Endodermal cell (in vitro differentiated cells): ENCODE measurements around the gene HSPA1A. TPM values are rescaled to one million over a fixed set of nuclear protein-coding genes. Genes with fewer than 3 reads are reported as not detected.

Experiments used
- DNase-seq: peaks from one replicate; pipeline ENCODE4 v3.0.0-alpha.2; 2017
- H3K27ac ChIP-seq: 2 replicates; pipeline ENCODE4 v1.5.1; 2013; ENCODE audit warnings: mild to moderate bottlenecking, low read depth, low read length, moderate library complexity
- H3K27me3 ChIP-seq: 2 replicates; pipeline ENCODE4 v1.6.1; 2013; ENCODE audit warnings: mild to moderate bottlenecking, low read length, moderate library complexity; ENCODE audit not compliant: insufficient read depth, control insufficient read depth, poor library complexity, severe bottlenecking
- H3K36me3 ChIP-seq: 2 replicates; pipeline ENCODE4 v1.7.0; 2013; ENCODE audit warnings: mild to moderate bottlenecking, low read length, moderate library complexity; ENCODE audit not compliant: control insufficient read depth, insufficient read depth
- H3K4me1 ChIP-seq: one replicate; pipeline ENCODE4 v1.7.0; 2013; ENCODE audit warnings: low read length; ENCODE audit not compliant: control insufficient read depth, insufficient read depth
- H3K4me3 ChIP-seq: 2 replicates; pipeline ENCODE4 v1.5.1; 2013; ENCODE audit warnings: mild to moderate bottlenecking, low read length, moderate library complexity
- H3K9ac ChIP-seq: 2 replicates; pipeline ENCODE4 v1.6.1; 2013; ENCODE audit warnings: mild to moderate bottlenecking, low read length, moderate library complexity; ENCODE audit not compliant: poor library complexity, severe bottlenecking; ENCODE audit errors: extremely low read depth
- H3K9me3 ChIP-seq: 2 replicates; pipeline ENCODE4 v1.6.1; 2013; ENCODE audit warnings: mild to moderate bottlenecking, low read length, moderate library complexity; ENCODE audit not compliant: control insufficient read depth
- H3K27ac Mint-ChIP-seq: 2 replicates; pipeline ENCODE4 v1.8.0; 2020; ENCODE audit warnings: mixed read lengths
- H3K27me3 Mint-ChIP-seq: 2 replicates; pipeline ENCODE4 v1.8.0; 2021; ENCODE audit warnings: mild to moderate bottlenecking, mixed read lengths; ENCODE audit not compliant: insufficient read depth
- H3K36me3 Mint-ChIP-seq: 2 replicates; pipeline ENCODE4 v1.8.0; 2020; ENCODE audit warnings: low read depth, mixed read lengths
- H3K4me1 Mint-ChIP-seq: 2 replicates; pipeline ENCODE4 v1.8.0; 2020; ENCODE audit warnings: mixed read lengths
- H3K4me3 Mint-ChIP-seq: 2 replicates; pipeline ENCODE4 v1.8.0; 2020; ENCODE audit warnings: mild to moderate bottlenecking, moderate library complexity, mixed read lengths
- H3K9me3 Mint-ChIP-seq: 2 replicates; pipeline ENCODE4 v1.8.0; 2020; ENCODE audit warnings: mild to moderate bottlenecking, mixed read lengths
- CTCF ChIP-seq: fragments of 200-600 bp; sonication (generic); conservative IDR thresholded peaks from 2 replicates; pipeline ENCODE4 v1.5.0; 2021; ENCODE audit warnings: antibody characterized with exemption, mild to moderate bottlenecking
- WGBS, 2 experiments: methylation state at CpG; one replicate each; pipeline versions ENCODE4 v1.1.5 to v1.1.7; 2013; ENCODE audit warnings: missing lambda C conversion rate in 2 of 2, mixed read lengths in 1 of 2; ENCODE audit not compliant: insufficient coverage in 1 of 2, insufficient read length in 1 of 2; 5-methylcytosine and 5-hydroxymethylcytosine counted together
- total RNA-seq, 2 donors: library from RNA; stranded (reverse); fragmentation: NEBNext Ultra II Directional in 1 of 2; extraction: Animal tissue kit (Norgen Biotek cat#: 25700) in 1 of 2; gene quantifications; 2 replicates in 1 of 2; 3 replicates in 1 of 2; pipeline ENCODE4 v1.2.1, GENCODE V29; 2021

The HSPA1A gene
- total RNA-seq, 2 donors from 2014 or later: 53.1 to 62.6 TPM

DNA sequence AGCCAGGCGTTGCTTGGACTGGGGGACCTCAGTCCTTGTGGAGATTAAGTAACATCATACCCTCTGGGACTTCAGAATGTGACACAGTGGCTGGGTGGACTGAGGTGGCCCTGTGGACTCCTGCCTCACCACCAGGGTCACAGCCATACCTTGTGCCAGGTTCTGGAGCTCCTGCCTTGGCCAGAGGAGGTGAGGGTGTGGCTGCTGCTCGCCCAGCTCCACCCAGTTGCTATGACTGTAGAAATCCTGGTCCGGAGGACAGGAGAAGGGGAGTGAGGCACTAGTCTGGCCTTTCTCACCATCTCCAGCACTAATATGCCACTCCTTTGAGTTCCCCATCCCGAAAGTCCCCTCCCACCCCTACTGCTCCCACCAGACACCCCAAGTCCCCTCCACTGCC is 40.2 kb upstream of the HSPA1A start:
- Histone ChIP-seq H3K36me3 (peaks cover 12% of the 10 kb centered on the region), H3K27ac (no peak overlapping the region), H3K27me3 (no peaks in the 10 kb centered on the region), H3K9ac (no peak overlapping the region), H3K4me1 (no peaks in the 10 kb centered on the region), H3K4me3 (no peak overlapping the region), H3K9me3 (no peaks in the 10 kb centered on the region)
- Mint-ChIP-seq H3K4me3 (no peak overlapping the region), H3K27me3 (no peaks in the 10 kb centered on the region), H3K4me1 (no peaks in the 10 kb centered on the region), H3K27ac (peak overlapping the region; percentile 61), H3K9me3 (no peaks in the 10 kb centered on the region), H3K36me3 (peaks cover 5% of the 10 kb centered on the region)
- DNase-seq: no peak
- WGBS, 2 experiments: 90 to 100% methylated on average over 1 to 4 of the region's 4 CpGs
- peak; percentile 25 for TF ChIP-seq CTCF

DNA sequence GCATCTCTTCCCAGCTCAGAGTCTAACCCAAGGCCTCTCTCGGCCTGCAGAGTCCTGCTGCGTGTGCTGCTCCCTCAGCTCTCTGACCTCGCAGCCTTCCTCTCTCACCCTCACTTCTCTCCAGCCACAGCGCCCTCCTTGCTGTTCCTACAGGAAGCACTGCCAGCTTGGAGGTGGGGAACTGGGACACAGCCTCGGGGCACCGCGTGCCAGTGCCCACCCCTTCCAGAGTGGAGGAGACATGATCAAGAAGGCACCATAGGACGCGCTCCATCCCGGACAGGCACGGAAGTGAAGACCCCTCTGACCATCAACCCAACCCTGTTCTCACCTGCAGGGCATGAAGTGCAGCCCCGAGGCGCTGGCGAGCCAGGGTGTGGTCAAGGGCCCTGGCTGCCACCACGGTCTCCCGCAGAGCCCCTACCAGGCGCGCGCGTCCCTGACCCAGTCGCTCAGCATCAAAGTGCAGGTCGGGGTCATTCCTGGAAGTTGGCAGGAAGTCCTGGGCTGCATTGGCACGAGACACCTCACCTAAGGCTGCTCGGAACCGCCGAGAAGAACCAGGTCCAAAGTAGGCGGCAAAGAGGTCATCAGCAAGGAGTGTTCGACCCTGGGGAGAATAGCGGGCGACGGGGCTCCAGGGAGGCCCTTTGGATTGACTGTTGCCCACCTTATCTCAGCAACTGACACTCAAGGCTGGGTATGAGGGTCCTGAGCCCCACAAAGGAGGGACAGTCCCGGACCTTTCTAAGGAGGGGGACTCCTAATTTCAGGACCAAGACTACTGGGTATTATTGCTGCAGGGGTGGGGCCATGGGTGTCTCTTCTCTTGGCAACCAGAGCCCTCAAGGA is 39.5 kb upstream of the HSPA1A start:
- no peak for TF ChIP-seq CTCF
- Histone ChIP-seq H3K4me1 (no peaks in the 10 kb centered on the region), H3K27me3 (no peaks in the 10 kb centered on the region), H3K9me3 (no peaks in the 10 kb centered on the region), H3K4me3 (no peak overlapping the region), H3K36me3 (peaks cover 18% of the 10 kb centered on the region), H3K27ac (no peak overlapping the region), H3K9ac (no peak overlapping the region)
- no peak for DNase-seq
- Mint-ChIP-seq H3K9me3 (no peaks in the 10 kb centered on the region), H3K27ac (peak overlapping the region; percentile 61), H3K4me3 (no peak overlapping the region), H3K27me3 (no peaks in the 10 kb centered on the region), H3K36me3 (peaks cover 12% of the 10 kb centered on the region), H3K4me1 (no peaks in the 10 kb centered on the region)
- 93 to 98% methylated on average over 19 to 32 of the region's 32 CpGs for WGBS, 2 experiments

- H3K27ac ChIP-seq: no peak overlapping the region
- Mint-ChIP-seq H3K4me1 (no peaks in the 10 kb centered on the region), H3K27me3 (no peaks in the 10 kb centered on the region), H3K27ac (no peak overlapping the region), H3K9me3 (no peaks in the 10 kb centered on the region), H3K4me3 (no peak overlapping the region), H3K36me3 (peaks cover 16% of the 10 kb centered on the region)
- no peaks in the 10 kb centered on the region for H3K27me3 ChIP-seq
- DNase-seq: no peak
- no peaks in the 10 kb centered on the region for H3K9me3 ChIP-seq
- H3K36me3 ChIP-seq: peaks cover 24% of the 10 kb centered on the region
- 68 to 81% methylated on average over 12 to 14 of the region's 14 CpGs for WGBS, 2 experiments
- no peak for TF ChIP-seq CTCF
- no peak overlapping the region for H3K9ac ChIP-seq
- no peaks in the 10 kb centered on the region for H3K4me1 ChIP-seq
- no peak overlapping the region for H3K4me3 ChIP-seq
These were observed 38.8 kb upstream of the HSPA1A start for GRCh38 chr6:31776485-31776988.
